PFSK-1 (cell line): ENCODE measurements around the gene CTIF.

Source experiments
- FOXP2 ChIP-seq: optimal IDR thresholded peaks from 2 replicates; pipeline ENCODE3; 2011; ENCODE audit warnings: borderline replicate concordance, control low read depth, inconsistent platforms; ENCODE audit not compliant: insufficient read depth; ENCODE audit errors: extremely low read length, extremely low read depth
- POLR2AphosphoS5 ChIP-seq: IDR thresholded peaks from 2 replicates; pipeline ENCODE4 v1.6.1; 2012; ENCODE audit warnings: low read depth, mild to moderate bottlenecking, control low read depth, low read length, moderate library complexity
- SIN3A ChIP-seq: IDR thresholded peaks from 2 replicates; pipeline ENCODE4 v1.6.1; 2012; ENCODE audit warnings: mild to moderate bottlenecking, low read length, moderate library complexity, borderline replicate concordance; ENCODE audit not compliant: insufficient read depth
- TAF1 ChIP-seq: IDR thresholded peaks from 2 replicates; pipeline ENCODE4 v1.6.1; 2012; ENCODE audit warnings: low read length, control low read depth, borderline replicate concordance; ENCODE audit not compliant: insufficient read depth
- TF ChIP-seq, protein P1 (sequence below), 2 experiments: IDR thresholded peaks; 2 replicates each; pipeline versions ENCODE4 v1.6.1 to v1.8.0; 2011 to 2012; ENCODE audit warnings: low read depth in 2 of 2, low read length in 2 of 2, control low read depth in 1 of 2, inconsistent platforms in 1 of 2, mild to moderate bottlenecking in 1 of 2, moderate library complexity in 1 of 2; ENCODE audit not compliant: insufficient read depth in 1 of 2

The CTIF gene

DNA sequence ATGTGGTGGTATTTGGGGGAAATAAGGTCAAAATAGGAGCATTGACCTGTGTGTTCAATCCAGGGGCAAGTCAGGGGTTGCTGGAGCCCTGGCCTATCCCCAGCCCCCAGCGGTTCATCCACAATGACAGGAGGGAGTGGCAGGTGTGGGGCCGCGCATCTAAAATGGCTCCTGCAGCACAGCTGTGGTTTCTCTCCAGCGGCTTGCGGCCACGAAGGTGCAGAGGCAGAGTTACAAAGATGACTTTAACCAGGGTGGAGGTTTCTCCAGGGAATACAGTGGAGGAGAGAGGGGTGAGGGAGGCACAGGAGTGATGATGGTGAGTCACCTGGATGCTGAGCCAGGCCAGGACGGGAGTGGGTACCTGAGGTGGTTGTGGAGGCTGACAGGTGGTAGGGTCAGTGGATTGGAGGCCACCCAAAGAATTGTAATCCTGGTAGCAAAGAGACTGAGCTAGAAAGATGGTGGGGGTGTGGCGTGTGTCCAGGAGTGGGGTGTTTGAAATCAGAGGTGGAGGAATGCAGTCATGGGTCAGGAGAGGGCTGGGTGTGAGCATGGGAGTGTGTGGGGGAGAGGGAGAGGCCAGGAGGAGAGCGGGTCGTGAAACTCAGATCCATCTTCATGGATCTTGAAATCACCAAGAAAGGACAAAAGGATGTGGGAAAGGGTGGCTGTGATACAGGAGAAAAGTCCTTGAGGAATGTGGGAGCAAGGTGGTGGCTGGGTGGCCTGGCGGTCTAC is 83.2 kb downstream of the CTIF start:
- TF ChIP-seq FOXP2 (no peak), TAF1 (no peak), SIN3A (no peak), POLR2AphosphoS5 (no peak)
- TF ChIP-seq, protein P1, sequence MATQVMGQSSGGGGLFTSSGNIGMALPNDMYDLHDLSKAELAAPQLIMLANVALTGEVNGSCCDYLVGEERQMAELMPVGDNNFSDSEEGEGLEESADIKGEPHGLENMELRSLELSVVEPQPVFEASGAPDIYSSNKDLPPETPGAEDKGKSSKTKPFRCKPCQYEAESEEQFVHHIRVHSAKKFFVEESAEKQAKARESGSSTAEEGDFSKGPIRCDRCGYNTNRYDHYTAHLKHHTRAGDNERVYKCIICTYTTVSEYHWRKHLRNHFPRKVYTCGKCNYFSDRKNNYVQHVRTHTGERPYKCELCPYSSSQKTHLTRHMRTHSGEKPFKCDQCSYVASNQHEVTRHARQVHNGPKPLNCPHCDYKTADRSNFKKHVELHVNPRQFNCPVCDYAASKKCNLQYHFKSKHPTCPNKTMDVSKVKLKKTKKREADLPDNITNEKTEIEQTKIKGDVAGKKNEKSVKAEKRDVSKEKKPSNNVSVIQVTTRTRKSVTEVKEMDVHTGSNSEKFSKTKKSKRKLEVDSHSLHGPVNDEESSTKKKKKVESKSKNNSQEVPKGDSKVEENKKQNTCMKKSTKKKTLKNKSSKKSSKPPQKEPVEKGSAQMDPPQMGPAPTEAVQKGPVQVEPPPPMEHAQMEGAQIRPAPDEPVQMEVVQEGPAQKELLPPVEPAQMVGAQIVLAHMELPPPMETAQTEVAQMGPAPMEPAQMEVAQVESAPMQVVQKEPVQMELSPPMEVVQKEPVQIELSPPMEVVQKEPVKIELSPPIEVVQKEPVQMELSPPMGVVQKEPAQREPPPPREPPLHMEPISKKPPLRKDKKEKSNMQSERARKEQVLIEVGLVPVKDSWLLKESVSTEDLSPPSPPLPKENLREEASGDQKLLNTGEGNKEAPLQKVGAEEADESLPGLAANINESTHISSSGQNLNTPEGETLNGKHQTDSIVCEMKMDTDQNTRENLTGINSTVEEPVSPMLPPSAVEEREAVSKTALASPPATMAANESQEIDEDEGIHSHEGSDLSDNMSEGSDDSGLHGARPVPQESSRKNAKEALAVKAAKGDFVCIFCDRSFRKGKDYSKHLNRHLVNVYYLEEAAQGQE (IDR thresholded peaks at IDR 0.05; ENCODE audit: insufficient read depth in 1 of 2, low read depth in 2 of 2, low read length in 2 of 2), result no peak

DNA sequence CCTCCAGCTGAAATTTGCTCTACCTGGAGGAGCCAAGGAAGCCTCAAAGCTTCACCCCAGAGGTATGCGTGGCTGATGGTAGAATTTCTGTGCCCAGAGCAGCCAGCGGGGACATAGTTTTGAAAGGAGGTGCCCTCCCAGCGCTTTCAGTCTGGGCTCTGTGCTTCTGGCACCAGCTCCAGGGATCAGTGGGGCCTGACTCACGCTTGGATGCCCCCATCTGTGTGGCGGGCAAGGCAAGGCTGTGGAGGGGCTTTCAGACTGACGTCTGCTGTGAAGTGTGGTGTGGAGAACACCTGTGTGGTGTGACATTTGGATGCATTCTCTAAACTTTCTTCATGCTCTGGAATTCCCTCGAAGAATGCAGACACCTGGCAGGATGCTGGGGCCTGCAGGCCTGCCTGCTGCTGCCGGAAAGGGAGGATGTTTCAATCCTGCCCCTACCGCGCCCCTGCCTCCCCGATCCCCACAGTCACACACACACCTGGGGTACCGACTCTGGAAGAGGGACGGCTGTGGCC is 84.1 kb downstream of the CTIF start:
- no peak for TF ChIP-seq POLR2AphosphoS5
- no peak for TF ChIP-seq TAF1
- TF ChIP-seq, protein P1 (IDR thresholded peaks at IDR 0.05; ENCODE audit: insufficient read depth in 1 of 2, low read depth in 2 of 2, low read length in 2 of 2), result no peak
- no peak for TF ChIP-seq FOXP2
- TF ChIP-seq SIN3A, result no peak

DNA sequence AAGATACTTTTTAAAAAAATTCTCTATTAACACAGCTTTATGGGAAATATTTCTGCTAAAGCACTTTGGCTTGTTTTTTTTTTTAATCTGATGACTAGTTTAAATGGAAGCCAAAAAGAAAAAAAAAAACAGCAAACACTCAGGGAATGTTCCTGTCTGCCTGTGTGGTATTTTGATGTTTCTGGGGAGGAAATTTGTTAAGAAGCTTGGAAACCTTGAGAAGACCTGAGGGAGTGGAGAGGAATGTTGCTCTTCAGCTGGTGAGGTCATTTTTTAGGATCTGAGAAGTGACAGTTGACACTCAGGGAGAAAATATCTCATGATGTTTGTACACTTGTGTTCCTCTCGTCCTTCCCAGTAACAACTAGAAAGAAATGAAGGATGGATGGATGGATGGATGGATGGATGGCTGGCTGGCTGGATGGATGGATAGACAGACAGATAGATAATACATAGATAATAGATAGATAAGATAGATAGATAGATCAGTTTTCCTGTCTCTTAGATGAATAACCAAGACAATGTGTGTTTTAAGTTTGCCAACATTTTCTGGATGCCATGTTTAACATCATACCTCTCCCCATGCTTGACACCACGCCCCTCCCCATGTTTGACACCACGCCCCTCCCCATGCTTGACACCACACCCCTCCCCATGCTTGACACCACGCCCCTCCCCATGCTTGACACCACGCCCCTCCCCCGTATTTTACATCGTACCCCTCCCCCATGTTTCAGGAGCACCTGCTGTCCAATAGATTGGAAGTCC is 84.8 kb downstream of the CTIF start:
- TF ChIP-seq, protein P1 (IDR thresholded peaks at IDR 0.05; ENCODE audit: insufficient read depth in 1 of 2, low read depth in 2 of 2, low read length in 2 of 2), result no peak
- TF ChIP-seq POLR2AphosphoS5 (no peak), SIN3A (no peak), TAF1 (no peak), FOXP2 (no peak)

DNA sequence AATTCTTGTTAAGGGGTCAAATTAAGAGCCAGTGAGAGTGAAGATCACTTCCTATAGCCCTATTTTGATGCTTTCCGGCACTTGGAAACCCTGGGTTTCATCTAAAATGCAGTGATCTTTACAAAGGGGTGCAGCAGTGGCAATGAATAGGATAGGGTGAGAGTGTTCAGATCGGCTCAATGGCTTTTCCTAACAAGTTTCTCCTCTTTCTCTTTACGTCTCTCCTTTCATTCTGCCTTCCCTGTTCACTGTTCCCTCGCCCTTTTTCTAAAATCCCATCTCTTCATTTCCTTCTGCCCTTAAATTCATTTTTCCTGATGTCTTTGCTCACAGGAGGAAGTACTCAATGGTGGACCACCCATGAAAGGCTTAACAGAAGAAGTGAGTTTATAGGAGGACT is 86.0 kb downstream of the CTIF start:
- no peak for TF ChIP-seq FOXP2
- no peak for TF ChIP-seq SIN3A
- TF ChIP-seq TAF1, result no peak
- no peak for TF ChIP-seq POLR2AphosphoS5
- TF ChIP-seq, protein P1 (IDR thresholded peaks at IDR 0.05; ENCODE audit: insufficient read depth in 1 of 2, low read depth in 2 of 2, low read length in 2 of 2), result no peak
